HG02798 (cell line): Measurements from ENCODE around the gene ZNF527.
"Not testable (repeated sequence)": the region's sequence is repeated elsewhere in the genome, so short reads cannot be mapped to it uniquely, and the experiment has no call there.

Experiments used
- ATAC-seq: cut with Tn5 transposase; IDR thresholded peaks from one replicate; pipeline ENCODE4 v1.9.1; 2021; ENCODE audit warnings: mild to moderate bottlenecking; ENCODE audit not compliant: unreplicated experiment, poor library complexity

Gene ZNF527

DNA sequence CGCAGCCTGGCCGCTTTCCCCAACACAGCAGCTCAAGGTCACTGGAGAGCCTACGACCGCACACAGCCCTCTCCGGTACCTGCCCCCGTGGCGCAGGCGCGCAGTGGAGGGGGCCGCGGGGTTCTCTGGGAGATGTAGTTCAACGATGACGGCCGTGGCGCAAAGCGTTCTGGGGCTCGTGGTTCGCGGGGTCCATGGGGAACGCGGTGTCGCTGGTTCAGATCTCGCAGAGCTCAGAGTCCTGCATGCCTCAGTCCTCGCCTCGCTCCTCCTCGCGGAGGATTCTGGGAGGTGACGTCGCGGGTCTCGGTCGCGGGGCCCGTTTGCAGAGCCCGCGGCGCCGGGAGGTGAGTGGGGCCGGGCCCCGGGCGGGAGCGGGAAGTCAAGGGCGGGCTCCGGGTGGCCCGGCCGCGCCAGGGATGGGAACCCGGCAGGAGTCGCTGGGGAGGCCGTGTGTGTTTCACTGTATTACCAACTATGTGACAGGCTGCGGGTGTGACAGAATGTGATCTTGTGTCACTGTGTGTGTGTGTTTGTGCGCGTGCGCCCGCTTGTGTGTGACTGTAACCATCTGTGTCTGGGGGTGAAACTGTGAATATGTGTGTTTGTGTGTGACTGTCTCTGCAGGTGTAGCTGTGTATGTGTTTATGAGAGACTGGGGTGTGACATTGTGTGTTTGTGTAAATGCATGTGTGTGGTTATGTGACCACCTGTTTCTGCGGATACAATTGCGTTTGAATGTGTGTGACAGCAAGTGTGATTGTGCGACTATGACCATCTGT is at the start of gene ZNF527:
TSS of gene ZNF527 (plus strand) at position 220 of the 782 bp plus-strand sequence. CDS start 3,100 bp downstream, outside the sequence.
- peak; percentile 95 for ATAC-seq

DNA sequence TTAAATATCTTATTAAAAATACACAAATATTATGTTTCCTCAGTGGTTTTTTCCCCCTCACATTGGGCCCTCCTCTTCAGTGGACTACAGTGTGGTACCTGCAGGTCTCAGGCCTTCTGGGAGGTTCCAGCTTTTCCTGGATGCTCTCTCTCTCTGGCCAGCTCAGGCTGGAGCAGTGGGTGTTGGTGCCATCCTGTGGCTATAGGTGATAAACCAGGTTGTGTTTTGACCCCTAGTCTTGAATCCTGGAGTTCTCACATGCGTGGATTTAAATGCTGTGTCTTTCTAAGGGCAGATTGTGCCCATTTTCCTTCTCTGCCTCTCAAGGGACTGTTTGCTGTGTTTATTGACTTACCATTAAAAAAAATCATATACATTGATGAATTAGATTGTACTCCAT is 41.2 kb upstream of the ZNF527 start:
- no peak for ATAC-seq

DNA sequence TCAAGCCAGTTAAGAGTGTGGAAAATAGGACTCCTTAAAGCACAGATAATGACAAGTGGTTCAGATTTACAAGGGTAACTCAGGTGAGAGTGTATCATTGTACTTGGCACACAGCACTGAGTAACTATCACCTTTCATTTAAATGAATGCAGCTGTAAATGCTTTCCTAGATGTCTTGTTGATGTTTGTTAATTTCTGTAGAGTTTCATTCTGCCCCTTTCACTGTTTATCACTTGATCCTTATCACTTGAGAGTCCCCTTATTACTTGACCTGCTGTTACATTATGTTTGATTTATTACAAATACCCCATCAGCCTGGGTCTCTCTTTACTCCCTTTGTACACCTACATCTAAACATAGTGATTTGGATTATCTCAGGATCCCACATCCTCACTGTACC is 38.1 kb upstream of the ZNF527 start:
- no peak for ATAC-seq

DNA sequence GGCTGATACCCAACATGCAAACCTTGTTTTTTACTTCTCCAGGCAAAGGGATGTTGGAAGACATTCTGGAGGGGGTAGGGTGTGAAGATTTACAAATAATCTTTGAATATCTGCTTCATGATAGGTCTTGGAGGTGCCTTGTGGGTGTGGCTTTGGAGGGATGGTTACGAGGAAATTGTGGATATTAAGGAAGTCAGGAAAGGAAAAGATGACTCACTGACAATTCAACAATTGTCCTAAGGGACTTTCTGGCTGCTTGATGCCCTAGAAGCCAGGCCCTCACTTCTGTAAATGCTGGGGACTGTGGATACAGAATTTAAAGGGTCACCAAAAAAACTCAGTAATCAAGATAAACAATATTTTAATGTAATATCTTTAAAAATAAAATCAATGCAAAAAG is 37.4 kb upstream of the ZNF527 start:
- ATAC-seq, result no peak

DNA sequence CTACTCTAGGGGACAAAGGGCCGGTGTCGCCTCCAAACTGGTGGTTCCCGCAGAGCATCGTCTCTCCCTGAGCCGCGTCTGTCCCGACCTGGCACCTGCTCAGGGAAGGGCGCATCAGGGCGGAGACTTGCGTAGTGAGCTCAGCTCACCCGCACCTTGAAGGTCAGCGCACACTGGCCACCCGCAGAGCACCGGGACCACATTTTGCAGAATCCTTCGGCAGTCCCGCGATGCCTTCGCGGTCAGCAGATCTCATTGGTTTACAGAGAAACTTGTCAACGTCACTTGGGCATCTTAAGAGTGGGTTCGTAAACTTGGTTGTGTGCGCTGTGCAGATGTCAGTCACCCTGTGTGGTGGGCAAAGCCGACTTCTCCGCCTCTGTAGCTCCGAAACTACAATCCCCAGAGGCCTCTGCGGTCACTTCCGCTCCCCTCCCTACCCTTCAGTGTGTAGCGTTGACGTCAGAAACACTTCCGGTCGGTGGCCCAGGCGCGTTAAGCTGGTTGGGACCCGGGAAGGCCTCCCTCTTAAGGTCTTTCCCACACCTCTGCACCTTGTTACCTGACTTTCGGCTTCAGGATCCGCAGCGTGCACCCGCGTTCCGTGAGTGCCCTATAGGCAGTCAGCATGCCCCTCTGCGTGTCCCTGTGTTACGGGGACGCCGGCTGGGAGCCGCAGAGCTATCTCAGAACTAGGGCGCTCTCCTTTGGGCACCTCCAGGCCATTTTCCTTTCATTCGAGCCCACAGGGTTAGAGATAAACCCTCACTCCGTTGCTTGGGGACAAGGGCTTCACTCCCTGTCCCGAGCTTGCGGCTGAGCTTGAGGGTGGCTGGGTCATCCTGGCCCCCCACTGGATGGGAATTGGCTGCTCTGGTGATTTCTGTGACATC is 36.5 kb upstream of the ZNF527 start:
- ATAC-seq, result peak; percentile 88

DNA sequence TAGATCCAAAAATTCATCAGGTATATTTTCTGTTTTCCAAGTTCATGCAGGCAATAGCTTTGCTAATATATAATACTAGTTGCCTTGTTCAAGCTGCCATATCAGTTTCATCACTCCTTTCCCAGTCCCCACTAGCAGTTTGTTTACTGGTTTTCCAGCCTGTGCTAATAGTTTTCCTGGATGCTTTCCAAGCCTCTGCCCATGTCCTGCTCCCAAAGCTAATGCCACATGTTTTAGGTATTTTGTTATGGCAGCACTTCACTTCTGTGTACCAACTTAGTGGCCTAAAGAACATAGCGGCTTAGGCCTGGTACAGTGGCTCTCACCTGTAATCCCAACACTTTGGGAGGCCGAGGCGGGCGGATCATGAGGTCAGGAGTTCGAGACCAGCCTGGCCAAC is 28.1 kb upstream of the ZNF527 start:
- ATAC-seq, result no peak

DNA sequence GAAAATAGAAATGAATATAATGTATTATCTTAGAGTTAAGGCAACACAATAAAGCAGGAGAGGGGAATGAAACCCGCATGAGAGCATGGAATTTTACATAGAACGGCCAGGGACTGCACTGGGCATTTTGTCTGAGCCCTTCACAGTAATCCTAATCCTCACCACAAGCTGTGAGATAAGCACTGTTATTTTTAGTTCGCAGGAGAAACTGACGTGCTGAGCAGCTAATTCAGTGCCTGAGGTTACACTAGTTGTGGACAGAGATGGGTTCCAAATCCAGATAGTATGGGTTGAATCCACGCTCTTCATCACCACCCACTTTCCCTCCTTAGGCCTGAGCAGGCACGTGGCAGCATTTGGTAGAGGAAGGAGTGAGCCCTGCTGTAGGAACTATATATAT is 24.8 kb upstream of the ZNF527 start:
- ATAC-seq, result no peak

DNA sequence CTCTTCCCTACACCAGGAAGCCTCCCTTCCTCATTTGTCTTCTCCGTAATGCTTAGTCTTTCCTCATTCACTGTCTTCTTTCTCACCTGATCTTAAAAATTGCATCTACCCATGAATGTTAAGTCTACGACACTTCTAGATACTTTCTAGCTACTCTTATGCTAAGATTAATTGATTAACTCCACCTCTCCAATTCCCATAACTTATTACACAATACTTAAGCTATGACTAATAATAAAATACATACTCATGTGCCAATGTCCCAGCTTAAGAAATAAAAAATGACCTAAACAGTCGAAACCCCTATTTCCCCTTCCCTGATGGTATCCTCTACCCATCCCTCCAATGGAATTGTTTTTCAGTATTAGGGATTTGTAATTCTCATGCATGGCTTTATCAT is 22.8 kb upstream of the ZNF527 start:
- no peak for ATAC-seq

DNA sequence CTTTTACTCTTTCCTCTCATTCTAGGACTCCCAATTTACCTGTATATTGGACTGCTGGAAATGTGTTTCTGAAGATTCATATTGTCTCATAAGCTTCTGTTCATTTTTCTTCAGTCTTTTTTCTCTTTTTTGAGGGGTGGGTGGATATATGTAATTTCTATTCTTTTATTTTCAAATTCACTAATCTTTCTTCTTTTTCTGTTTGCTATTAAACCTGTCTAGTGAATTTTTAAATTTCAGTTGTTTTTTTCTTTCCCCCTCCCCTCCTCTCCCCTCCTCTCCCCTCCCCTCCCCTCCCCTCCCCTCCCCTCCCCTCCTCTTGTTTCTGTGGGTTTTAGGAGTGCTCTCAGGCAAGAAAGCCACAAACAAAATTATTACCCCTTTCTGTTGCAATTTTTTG is 16.9 kb upstream of the ZNF527 start:
- no peak for ATAC-seq

DNA sequence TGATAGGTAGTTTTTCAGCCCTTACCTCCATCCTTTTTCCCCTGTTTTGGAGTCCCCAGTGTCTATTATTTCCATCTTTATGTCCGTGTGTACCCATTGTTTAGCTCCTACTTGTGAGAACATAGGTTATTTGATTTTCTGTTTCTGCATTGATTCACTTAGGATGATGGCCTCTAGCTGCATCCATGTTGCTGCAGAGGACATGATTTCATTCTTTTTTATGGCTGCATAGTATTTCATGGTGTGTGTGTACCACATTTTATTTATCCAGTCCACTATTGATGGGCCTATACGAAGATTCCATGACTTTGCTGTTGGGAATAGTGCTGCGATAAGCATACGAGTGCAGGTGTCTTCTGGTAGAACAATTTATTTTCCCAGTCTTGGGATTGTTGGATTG is 15.0 kb upstream of the ZNF527 start:
- no peak for ATAC-seq

DNA sequence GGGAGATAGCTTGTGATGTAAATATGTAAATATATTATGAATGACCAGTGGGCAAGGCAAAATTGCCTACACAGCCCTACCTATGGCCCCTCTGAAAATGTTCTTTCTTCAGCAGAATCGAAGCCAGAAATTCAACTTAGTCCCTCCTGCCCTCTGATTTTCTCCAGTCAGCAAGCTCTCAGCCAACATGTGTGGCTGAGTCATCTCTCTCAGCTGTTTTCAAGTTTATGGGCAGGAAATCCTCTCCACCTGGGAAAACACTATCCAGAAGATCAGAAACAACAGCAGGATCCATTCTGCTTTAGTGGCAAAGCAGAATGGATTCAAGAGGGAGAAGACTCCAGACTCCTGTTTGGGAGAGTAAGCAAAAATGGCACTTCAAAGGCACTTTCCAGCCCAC is 8.9 kb upstream of the ZNF527 start:
- ATAC-seq, result no peak

DNA sequence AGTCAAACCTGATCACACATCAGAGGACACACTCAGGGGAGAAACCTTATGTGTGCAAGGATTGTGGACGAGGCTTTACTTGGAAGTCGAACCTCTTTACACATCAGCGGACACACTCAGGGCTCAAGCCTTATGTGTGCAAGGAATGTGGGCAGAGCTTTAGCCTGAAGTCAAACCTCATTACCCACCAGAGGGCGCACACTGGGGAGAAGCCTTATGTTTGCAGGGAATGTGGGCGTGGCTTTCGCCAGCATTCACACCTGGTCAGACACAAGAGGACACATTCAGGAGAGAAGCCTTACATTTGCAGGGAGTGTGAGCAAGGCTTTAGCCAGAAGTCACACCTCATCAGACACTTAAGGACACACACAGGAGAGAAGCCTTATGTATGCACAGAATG is 8.2 kb upstream of the ZNF527 start:
- ATAC-seq, result no peak

DNA sequence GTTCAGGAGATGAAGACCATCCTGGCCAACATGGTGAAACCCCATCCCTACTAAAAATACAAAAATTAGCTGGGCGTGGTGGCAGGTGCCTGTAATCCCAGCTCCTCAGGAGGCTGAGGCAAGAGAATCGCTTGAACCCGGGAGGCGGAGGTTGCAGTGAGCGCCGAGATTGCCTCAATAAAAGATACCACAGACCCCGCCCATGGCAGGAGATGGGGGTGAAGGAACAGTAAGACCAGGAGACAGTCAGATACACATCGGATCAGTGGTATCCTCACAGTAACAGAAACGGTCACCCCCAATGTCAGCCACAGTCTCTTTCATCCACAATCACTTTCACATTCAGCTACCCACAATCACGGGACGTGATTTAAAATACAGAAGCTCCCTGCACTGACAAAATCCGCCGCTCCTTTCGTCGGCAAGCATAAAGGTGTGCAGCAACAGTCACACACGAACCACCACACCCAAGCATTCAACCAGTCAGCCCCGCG is 466 bp upstream of the ZNF527 start:
- ATAC-seq, result peak; percentile 17

DNA sequence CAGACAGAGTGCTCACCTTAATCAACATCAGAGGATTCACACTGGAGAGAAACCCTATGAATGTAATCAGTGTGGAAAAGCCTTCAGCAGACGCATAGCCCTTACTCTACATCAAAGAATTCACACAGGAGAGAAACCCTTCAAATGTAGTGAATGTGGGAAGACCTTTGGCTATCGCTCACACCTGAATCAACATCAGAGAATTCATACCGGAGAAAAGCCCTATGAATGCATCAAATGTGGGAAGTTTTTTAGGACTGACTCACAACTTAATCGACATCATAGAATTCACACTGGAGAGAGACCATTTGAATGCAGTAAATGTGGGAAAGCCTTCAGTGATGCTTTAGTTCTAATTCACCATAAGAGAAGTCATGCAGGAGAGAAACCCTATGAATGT is 18.3 kb downstream of the ZNF527 start:
- no peak for ATAC-seq

DNA sequence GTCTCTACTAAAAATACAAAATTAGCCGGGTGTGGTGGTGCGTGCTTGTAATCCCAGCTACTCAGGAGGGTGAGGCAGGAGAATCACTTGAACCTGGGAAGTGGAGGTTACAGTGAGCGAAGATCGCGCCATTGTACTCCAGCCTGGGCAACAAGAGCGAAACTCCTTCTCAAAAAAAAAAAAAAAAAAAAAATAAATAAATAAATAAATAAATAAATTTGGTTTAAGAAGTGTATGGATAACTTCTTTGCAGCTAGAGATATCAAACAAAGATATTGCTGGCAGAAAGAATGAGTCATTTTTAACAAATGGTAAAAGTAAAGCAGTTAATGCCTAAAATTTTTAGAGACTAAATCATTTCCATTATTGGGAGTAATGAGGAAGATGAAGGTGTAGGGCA is 20.5 kb downstream of the ZNF527 start:
- ATAC-seq, result not testable (repeated sequence)

DNA sequence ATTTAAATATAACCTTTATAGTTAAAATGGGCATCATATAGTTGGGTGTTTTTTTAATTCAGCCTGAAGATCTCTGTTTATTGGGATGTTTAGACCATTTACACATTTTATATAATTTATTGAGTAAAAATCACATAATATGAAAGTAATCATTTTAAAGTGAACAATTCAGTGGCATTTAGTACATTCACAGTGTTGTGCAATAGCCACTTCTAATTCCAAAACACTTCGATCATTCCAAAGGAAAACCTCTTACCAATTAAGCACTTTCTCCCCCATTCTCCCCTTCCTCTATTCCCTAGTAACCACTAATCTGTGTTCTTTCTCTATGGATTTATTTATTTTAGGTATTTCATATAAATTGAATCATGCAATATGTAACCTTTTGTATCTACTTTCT is 30.2 kb downstream of the ZNF527 start:
- ATAC-seq, result no peak

DNA sequence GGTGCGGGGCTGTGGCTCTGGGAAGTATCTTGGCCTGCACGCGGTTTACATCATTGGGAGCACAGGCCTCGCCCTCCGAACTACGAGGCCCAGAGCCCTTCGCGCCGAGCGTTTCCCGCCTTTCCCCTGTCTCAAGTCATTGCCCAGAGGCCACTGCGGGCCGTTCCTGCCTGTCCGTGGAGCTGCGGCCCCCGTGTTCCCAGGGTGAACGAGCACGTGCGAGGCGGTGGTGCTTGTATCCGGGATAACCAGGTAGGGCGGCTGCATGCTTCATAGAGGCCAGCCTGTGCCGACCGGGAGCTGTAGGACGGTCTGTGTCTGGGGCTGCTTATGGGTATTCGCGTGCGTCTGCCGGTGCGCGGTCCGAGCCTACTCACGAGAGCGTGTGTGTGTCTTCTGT is 32.5 kb downstream of the ZNF527 start:
- ATAC-seq, result no peak

DNA sequence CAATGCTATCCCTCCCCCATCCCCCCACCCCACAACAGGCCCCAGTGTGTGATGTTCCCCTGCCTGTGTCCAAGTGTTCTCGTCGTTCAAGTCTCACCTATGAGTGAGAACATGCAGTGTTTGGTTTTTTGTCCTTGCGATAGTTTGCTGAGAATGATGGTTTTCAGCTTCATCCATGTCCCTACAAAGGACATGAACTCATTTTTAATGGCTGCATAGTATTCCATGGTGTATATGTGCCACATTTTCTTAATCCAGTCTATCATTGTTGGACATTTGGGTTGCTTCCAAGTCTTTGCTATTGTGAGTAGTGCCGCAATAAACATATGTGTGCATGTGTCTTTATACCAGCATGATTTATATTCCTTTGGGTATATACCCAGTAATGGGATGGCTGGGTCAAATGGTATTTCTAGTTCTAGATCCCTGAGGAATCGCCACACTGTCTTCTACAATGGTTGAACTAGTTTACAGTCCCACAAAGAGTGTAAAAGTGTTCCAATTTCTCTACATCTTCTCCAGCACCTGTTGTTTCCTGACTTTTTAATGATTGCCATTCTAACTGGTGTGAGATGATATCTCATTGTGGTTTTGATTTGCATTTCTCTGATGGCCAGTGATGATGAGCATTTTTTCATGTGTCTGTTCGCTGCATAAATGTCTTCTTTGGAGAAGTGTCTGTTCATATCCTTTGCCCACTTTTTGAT is 35.4 kb downstream of the ZNF527 start:
- not testable (repeated sequence) for ATAC-seq

DNA sequence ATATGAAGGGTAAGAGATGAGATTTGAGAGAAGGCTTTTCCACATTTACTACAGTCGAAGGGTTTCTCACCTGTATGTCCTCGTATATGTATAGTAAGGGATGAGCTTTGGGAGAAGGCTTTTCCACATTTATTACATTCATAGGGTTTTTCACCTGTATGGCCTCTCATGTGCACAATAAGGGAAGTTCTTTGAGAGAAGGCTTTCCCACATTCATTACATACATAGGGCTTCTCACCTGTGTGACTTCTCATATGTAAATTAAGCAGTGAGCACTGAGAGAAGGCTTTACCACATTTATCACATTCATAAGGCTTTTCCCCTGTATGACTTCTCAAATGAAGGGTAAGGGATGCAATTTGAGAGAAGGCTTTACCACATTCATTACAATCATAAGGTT is 41.8 kb downstream of the ZNF527 start:
- ATAC-seq, result no peak

DNA sequence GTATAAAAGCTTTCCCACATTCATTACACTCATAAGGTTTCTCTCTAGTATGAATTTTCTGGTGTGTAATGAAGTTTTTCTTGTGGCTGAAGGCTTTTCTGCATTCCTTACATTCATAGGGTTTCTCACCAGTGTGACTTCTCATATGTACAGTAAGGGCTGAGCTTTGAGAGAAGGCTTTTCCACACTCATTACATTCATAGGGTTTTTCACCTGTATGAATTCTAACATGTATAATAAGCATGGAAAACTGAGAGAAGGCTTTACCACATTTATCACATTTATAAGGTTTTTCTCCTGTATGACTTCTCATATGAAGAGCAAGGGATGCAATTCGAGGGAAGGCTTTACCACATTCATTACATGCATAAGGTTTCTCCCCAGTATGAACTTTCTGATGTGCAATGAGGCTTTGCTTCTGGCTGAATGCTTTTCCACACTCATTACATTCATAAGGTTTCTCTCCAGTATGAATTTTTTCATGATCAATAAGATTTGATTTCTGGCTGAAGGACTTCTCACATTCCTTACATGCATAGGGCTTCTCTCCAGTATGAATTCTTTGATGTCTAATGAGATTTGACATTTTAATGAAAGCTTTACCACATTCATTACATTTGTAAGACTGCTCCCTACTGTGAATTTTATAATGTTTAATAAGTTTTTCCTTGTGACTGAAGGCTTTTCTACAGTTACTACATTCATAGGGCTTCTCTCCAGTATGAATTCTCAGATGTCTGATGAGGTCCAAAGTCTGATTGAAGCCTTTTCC is 42.6 kb downstream of the ZNF527 start:
- ATAC-seq, result no peak
